NCI-H1436 (cell line): ENCODE measurements around the gene FAM89A.
A peak's percentile ranks its signal among the peaks of the same experiment; 100 is the strongest.

Experiments used
- DNase-seq: peaks from one replicate; lab custom pipeline; 2025; lab: John Stamatoyannopoulos, UW

Gene FAM89A

GRCh38 chr1:231040019-231040799 lies at the start of gene FAM89A:
Gene FAM89A, minus strand, starts transcription at chr1:231040254. Its CDS starts 43 bp downstream, at chr1:231040211.
- peak; percentile 29 for DNase-seq

GRCh38 chr1:231084353-231084752 lies 44.3 kb upstream of the FAM89A start:
- no peak for DNase-seq

- no peak for DNase-seq
Observed at GRCh38 chr1:231079163-231079562, 39.1 kb upstream of the FAM89A start.

- DNase-seq: no peak
Observed at GRCh38 chr1:231078250-231078649, 38.2 kb upstream of the FAM89A start.

GRCh38 chr1:231076802-231077201 lies 36.7 kb upstream of the FAM89A start:
- no peak for DNase-seq

- DNase-seq: no peak
Observed at GRCh38 chr1:231075497-231075896, 35.4 kb upstream of the FAM89A start.

GRCh38 chr1:231075020-231075419 lies 35.0 kb upstream of the FAM89A start:
- no peak for DNase-seq

- no peak for DNase-seq
Observed at GRCh38 chr1:231074046-231074445, 34.0 kb upstream of the FAM89A start.

- no peak for DNase-seq
Observed at GRCh38 chr1:231073331-231073730, 33.3 kb upstream of the FAM89A start.

- DNase-seq: no peak
Observed at GRCh38 chr1:231072502-231073094, 32.5 kb upstream of the FAM89A start.

- no peak for DNase-seq
Observed at GRCh38 chr1:231072041-231072440, 32.0 kb upstream of the FAM89A start.

- DNase-seq: no peak
Observed at GRCh38 chr1:231070758-231071444, 30.8 kb upstream of the FAM89A start.

GRCh38 chr1:231069333-231069732 lies 29.3 kb upstream of the FAM89A start:
- no peak for DNase-seq

- DNase-seq: no peak
Observed at GRCh38 chr1:231068762-231069161, 28.7 kb upstream of the FAM89A start.

- DNase-seq: no peak
Observed at GRCh38 chr1:231065510-231066241, 25.6 kb upstream of the FAM89A start.

GRCh38 chr1:231064418-231064817 lies 24.4 kb upstream of the FAM89A start:
- no peak for DNase-seq

GRCh38 chr1:231063331-231063730 lies 23.3 kb upstream of the FAM89A start:
- no peak for DNase-seq

- DNase-seq: no peak
Observed at GRCh38 chr1:231062500-231063270, 22.6 kb upstream of the FAM89A start.

GRCh38 chr1:231059566-231060193 lies 19.6 kb upstream of the FAM89A start:
- DNase-seq: no peak

- no peak for DNase-seq
Observed at GRCh38 chr1:231058416-231059109, 18.5 kb upstream of the FAM89A start.

GRCh38 chr1:231057410-231057809 lies 17.4 kb upstream of the FAM89A start:
- DNase-seq: no peak
